Activated CD8-positive, alpha-beta memory T cell treated with anti-CD3 and anti-CD28 coated beads, Interleukin-2, amount 10 ng/mL, durations not matched to agents 7 days and 5 days (primary cell): ENCODE data around the gene STIM1. TPM values are rescaled to one million over a fixed set of nuclear protein-coding genes. Genes with fewer than 3 reads are reported as not detected.

Experiments used
- ATAC-seq: fragments of 150-1000 bp; cut with Tn5 transposase; one replicate; pipeline ENCODE4 v1.10.0; 2021; ENCODE audit warnings: moderate library complexity
- CTCF ChIA-PET: fragments of 350-600 bp; sonication (Branson Sonifier 250); formaldehyde crosslinking; loops from one replicate; lab custom pipeline; 2021; ENCODE audit warnings: antibody characterized with exemption; lab: Charles Lee
- DNase-seq: peaks from one replicate; pipeline ENCODE4 v3.0.0-alpha.2; 2020
- H3K27ac Mint-ChIP-seq: one replicate; pipeline ENCODE4 v1.8.0; 2021; ENCODE audit warnings: mild to moderate bottlenecking, mixed read lengths
- H3K27me3 Mint-ChIP-seq: one replicate; pipeline ENCODE4 v1.8.0; 2021; ENCODE audit warnings: mixed read lengths
- H3K36me3 Mint-ChIP-seq: one replicate; pipeline ENCODE4 v1.8.0; 2021; ENCODE audit warnings: mild to moderate bottlenecking, mixed read lengths
- H3K4me1 Mint-ChIP-seq: one replicate; pipeline ENCODE4 v1.8.0; 2021; ENCODE audit warnings: mixed read lengths
- H3K4me3 Mint-ChIP-seq: one replicate; pipeline ENCODE4 v1.8.0; 2021; ENCODE audit warnings: mild to moderate bottlenecking, moderate library complexity, mixed read lengths
- H3K9me3 Mint-ChIP-seq: one replicate; pipeline ENCODE4 v1.8.0; 2022; ENCODE audit warnings: low read depth, mixed read lengths
- total RNA-seq, 2 experiments: library from RNA; stranded (reverse); gene quantifications; one replicate each; pipeline ENCODE4 v1.2.3, GENCODE V29; 2021

Gene STIM1
- total RNA-seq, 2 experiments from 2014 or later = 83.5 to 104 TPM

GRCh38 chr11:3955299-3955665 is 99.8 kb downstream of the STIM1 start:
- DNase-seq (no peak), ATAC-seq (peak; percentile 25)
- Mint-ChIP-seq H3K4me1 (peaks cover 89% of the 10 kb centered on the region), H3K27ac (peak overlapping the region; percentile 88), H3K27me3 (no peaks in the 10 kb centered on the region), H3K9me3 (no peaks in the 10 kb centered on the region), H3K4me3 (peak overlapping the region; percentile 44), H3K36me3 (peaks cover 16% of the 10 kb centered on the region)
- CTCF ChIA-PET = interaction anchor here (1.3 to 3.0 kb wide), 5 partner anchors 12 to 117 kb away, joined by 3 to 18 read pairs (median 7); partner anchors contain the start of gene STIM1

GRCh38 chr11:3956038-3956437 is 100.6 kb downstream of the STIM1 start:
- Mint-ChIP-seq H3K27me3 (no peaks in the 10 kb centered on the region), H3K4me3 (no peak overlapping the region), H3K4me1 (peaks cover 83% of the 10 kb centered on the region), H3K27ac (peak overlapping the region; percentile 44), H3K9me3 (no peaks in the 10 kb centered on the region), H3K36me3 (peaks cover 15% of the 10 kb centered on the region)
- no peak for DNase-seq
- ATAC-seq = no peak
- CTCF ChIA-PET = interaction anchor here (1.6 to 3.0 kb wide), 3 partner anchors 11 to 117 kb away, joined by 7 to 18 read pairs (median 8); partner anchors contain the start of gene STIM1

- Mint-ChIP-seq H3K27me3 (no peaks in the 10 kb centered on the region), H3K4me1 (peaks cover 79% of the 10 kb centered on the region), H3K4me3 (no peak overlapping the region), H3K27ac (no peak overlapping the region), H3K36me3 (peaks cover 15% of the 10 kb centered on the region), H3K9me3 (no peaks in the 10 kb centered on the region)
- ATAC-seq (no peak), DNase-seq (no peak)
- CTCF ChIA-PET = interaction anchor here (3.0 kb wide), 1 partner anchor 11 kb away, joined by 8 read pairs; no protein-coding TSS in a partner anchor
Measured at GRCh38 chr11:3956748-3957147, 101.3 kb downstream of the STIM1 start.

GRCh38 chr11:3957437-3957836 is 102.0 kb downstream of the STIM1 start:
- Mint-ChIP-seq H3K27ac (no peak overlapping the region), H3K4me1 (peaks cover 76% of the 10 kb centered on the region), H3K27me3 (no peaks in the 10 kb centered on the region), H3K4me3 (no peak overlapping the region), H3K9me3 (no peaks in the 10 kb centered on the region), H3K36me3 (peaks cover 11% of the 10 kb centered on the region)
- CTCF ChIA-PET = interaction anchor here (0.8 to 3.1 kb wide), 3 partner anchors 10 to 103 kb away, joined by 3 to 11 read pairs (median 7); partner anchors contain the start of gene STIM1
- no peak for DNase-seq
- ATAC-seq = no peak

GRCh38 chr11:3958281-3958680 is 102.8 kb downstream of the STIM1 start:
- CTCF ChIA-PET = interaction anchor here (0.8 to 3.1 kb wide), 5 partner anchors 11 to 109 kb away, joined by 3 to 11 read pairs (median 7); partner anchors contain the start of gene STIM1
- Mint-ChIP-seq H3K27me3 (no peaks in the 10 kb centered on the region), H3K4me3 (no peak overlapping the region), H3K4me1 (peaks cover 71% of the 10 kb centered on the region), H3K36me3 (peaks cover 11% of the 10 kb centered on the region), H3K9me3 (no peaks in the 10 kb centered on the region), H3K27ac (peak overlapping the region; percentile 5)
- DNase-seq (no peak), ATAC-seq (no peak)

- no peaks in the 10 kb centered on the region for H3K27me3 Mint-ChIP-seq
- DNase-seq (no peak), ATAC-seq (peak; percentile 58)
- no peak overlapping the region for H3K4me3 Mint-ChIP-seq
- peak overlapping the region; percentile 12 for H3K27ac Mint-ChIP-seq
- no peaks in the 10 kb centered on the region for H3K9me3 Mint-ChIP-seq
- peaks cover 9% of the 10 kb centered on the region for H3K36me3 Mint-ChIP-seq
- CTCF ChIA-PET = interaction anchor here (0.7 to 4.1 kb wide), 6 partner anchors 10 to 110 kb away, joined by 3 to 21 read pairs (median 8); partner anchors contain the start of gene STIM1
- peaks cover 64% of the 10 kb centered on the region for H3K4me1 Mint-ChIP-seq
Measured at GRCh38 chr11:3959015-3959902, 103.8 kb downstream of the STIM1 start.

- H3K9me3 Mint-ChIP-seq = no peaks in the 10 kb centered on the region
- H3K36me3 Mint-ChIP-seq = peaks cover 7% of the 10 kb centered on the region
- DNase-seq = no peak
- CTCF ChIA-PET = interaction anchor here (0.7 to 4.1 kb wide), 5 partner anchors 11 to 110 kb away, joined by 3 to 21 read pairs (median 8); partner anchors contain the start of gene STIM1
- peaks cover 58% of the 10 kb centered on the region for H3K4me1 Mint-ChIP-seq
- H3K27me3 Mint-ChIP-seq = no peaks in the 10 kb centered on the region
- H3K4me3 Mint-ChIP-seq = no peak overlapping the region
- H3K27ac Mint-ChIP-seq = no peak overlapping the region
- no peak for ATAC-seq
Measured at GRCh38 chr11:3959903-3960265, 104.4 kb downstream of the STIM1 start.

- CTCF ChIA-PET = interaction anchor here (4.1 kb wide), 1 partner anchor 107 kb away, joined by 21 read pairs; the partner anchor contains the start of gene STIM1
Measured at GRCh38 chr11:3962406-3962840, 107.0 kb downstream of the STIM1 start.

GRCh38 chr11:3964056-3964455 is 108.6 kb downstream of the STIM1 start:
- Mint-ChIP-seq H3K27ac (no peak overlapping the region), H3K4me3 (no peak overlapping the region), H3K27me3 (no peaks in the 10 kb centered on the region), H3K9me3 (no peaks in the 10 kb centered on the region), H3K4me1 (peaks cover 47% of the 10 kb centered on the region), H3K36me3 (peaks cover 25% of the 10 kb centered on the region)
- ATAC-seq (no peak), DNase-seq (no peak)
- CTCF ChIA-PET = no interaction called here

More at GRCh38 chr11:3962406-3962840, 107.0 kb downstream of the STIM1 start:
- DNase-seq = no peak
- no peak for ATAC-seq
- Mint-ChIP-seq H3K9me3 (no peaks in the 10 kb centered on the region), H3K27ac (no peak overlapping the region), H3K4me3 (no peak overlapping the region), H3K27me3 (no peaks in the 10 kb centered on the region), H3K4me1 (peaks cover 45% of the 10 kb centered on the region), H3K36me3 (peaks cover 15% of the 10 kb centered on the region)

- DNase-seq (no peak), ATAC-seq (no peak)
- H3K27me3 Mint-ChIP-seq = no peaks in the 10 kb centered on the region
- no peak overlapping the region for H3K4me3 Mint-ChIP-seq
- CTCF ChIA-PET = no interaction called here
- H3K27ac Mint-ChIP-seq = no peak overlapping the region
- peaks cover 34% of the 10 kb centered on the region for H3K36me3 Mint-ChIP-seq
- peaks cover 47% of the 10 kb centered on the region for H3K4me1 Mint-ChIP-seq
- H3K9me3 Mint-ChIP-seq = no peaks in the 10 kb centered on the region
Measured at GRCh38 chr11:3964935-3965604, 109.6 kb downstream of the STIM1 start.

GRCh38 chr11:3967695-3968094 is 112.2 kb downstream of the STIM1 start:
- no peak for DNase-seq
- CTCF ChIA-PET = interaction anchor here (1.2 to 5.1 kb wide), 7 partner anchors 12 to 118 kb away, joined by 3 to 41 read pairs (median 5); partner anchors contain the start of gene STIM1
- H3K9me3 Mint-ChIP-seq = no peaks in the 10 kb centered on the region
- no peak overlapping the region for H3K27ac Mint-ChIP-seq
- H3K4me3 Mint-ChIP-seq = no peak overlapping the region
- no peaks in the 10 kb centered on the region for H3K27me3 Mint-ChIP-seq
- ATAC-seq = no peak
- peaks cover 38% of the 10 kb centered on the region for H3K36me3 Mint-ChIP-seq
- H3K4me1 Mint-ChIP-seq = peaks cover 54% of the 10 kb centered on the region

GRCh38 chr11:3969200-3969599 is 113.7 kb downstream of the STIM1 start:
- Mint-ChIP-seq H3K4me1 (peaks cover 56% of the 10 kb centered on the region), H3K27ac (peak overlapping the region; percentile 75), H3K4me3 (peak overlapping the region; percentile 11), H3K36me3 (peaks cover 42% of the 10 kb centered on the region), H3K27me3 (no peaks in the 10 kb centered on the region), H3K9me3 (no peaks in the 10 kb centered on the region)
- DNase-seq (no peak), ATAC-seq (no peak)
- CTCF ChIA-PET = interaction anchor here (0.7 to 5.1 kb wide), 8 partner anchors 19 to 120 kb away, joined by 3 to 41 read pairs (median 7); partner anchors contain the start of gene STIM1

GRCh38 chr11:3969613-3970012 is 114.1 kb downstream of the STIM1 start:
- Mint-ChIP-seq H3K27ac (peak overlapping the region; percentile 75), H3K4me3 (peak overlapping the region; percentile 11), H3K36me3 (peaks cover 40% of the 10 kb centered on the region), H3K27me3 (no peaks in the 10 kb centered on the region), H3K9me3 (no peaks in the 10 kb centered on the region), H3K4me1 (peaks cover 56% of the 10 kb centered on the region)
- CTCF ChIA-PET = interaction anchor here (0.7 to 5.1 kb wide), 7 partner anchors 19 to 115 kb away, joined by 3 to 41 read pairs (median 9); partner anchors contain the start of gene STIM1
- DNase-seq (peak; percentile 55), ATAC-seq (peak; percentile 89)
